ENCODE data around the gene MAP2K5. TPM values are rescaled to one million over a fixed set of nuclear protein-coding genes. Genes with fewer than 3 reads are reported as not detected.
A peak's percentile ranks its signal among the peaks of the same experiment; 100 is the strongest.

Gene MAP2K5
- total and polyA plus RNA-seq, 9 of the 15 experiments (the other 6 are each of a cell fraction or from before 2014, with no cell fraction given) = 0.41 to 16.5 (median 7.5) TPM

DNA sequence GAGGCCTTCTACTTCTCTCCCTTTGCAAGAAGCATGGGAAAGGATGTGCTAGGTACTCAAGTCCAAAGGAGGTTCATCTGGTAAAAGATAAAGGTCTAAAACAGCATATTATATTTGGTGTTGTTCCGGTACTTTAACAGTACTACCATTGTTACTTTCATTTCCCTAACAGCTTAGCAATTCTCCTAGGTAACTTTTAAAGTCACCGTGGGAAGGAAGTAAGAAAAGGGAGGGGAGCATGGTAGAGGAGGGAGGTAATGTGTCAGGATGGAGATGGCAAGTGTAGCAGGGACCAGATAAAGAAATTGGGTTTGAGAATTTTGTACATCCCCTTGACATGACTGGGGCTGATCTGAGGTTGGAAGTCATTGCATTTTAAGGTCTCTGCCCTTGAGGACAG, 193.4 kb downstream of the MAP2K5 start (continued):
- no peak for TF ChIP-seq ARID4B (CRISPR knock-in tag; IDR thresholded peaks at IDR 0.05)

GRCh38 chr15:67736810-67737209, 194.3 kb downstream of the MAP2K5 start:
- Histone ChIP-seq H3K27ac (ENCODE audit: extremely low read depth, low read depth, low read length) (no peak overlapping the region), H3K9me3 (replicated peaks; ENCODE audit: control insufficient read depth, insufficient read depth, low read depth, low read length) (no peaks in the 10 kb centered on the region), H4K20me1 (replicated peaks; ENCODE audit: control insufficient read depth, insufficient read depth, low read length) (no peaks in the 10 kb centered on the region), H3K79me2 (ENCODE audit: control insufficient read depth, insufficient read depth, low read length) (no peaks in the 10 kb centered on the region), H2AFZ (ENCODE audit: low read depth, low read length) (no peak overlapping the region), H3K4me3 (no peak overlapping the region), H3K9ac (ENCODE audit: insufficient read depth in 1 of 2, low read depth in 2 of 2, low read length in 2 of 2) (no peak overlapping the region), H3K9me1 (ENCODE audit: control insufficient read depth, insufficient read depth, low read length) (no peaks in the 10 kb centered on the region), H3K36me3 (ENCODE audit: control insufficient read depth, insufficient read depth, low read length) (no peaks in the 10 kb centered on the region), H3K4me2 (ENCODE audit: insufficient read depth, low read length) (no peak overlapping the region), H3K4me1 (replicated peaks in 1 of 2; ENCODE audit: control insufficient read depth in 2 of 2, insufficient read depth in 2 of 2, low read length in 2 of 2) (no peaks in the 10 kb centered on the region), H3K27me3 (ENCODE audit: control insufficient read depth in 2 of 2, insufficient read depth in 2 of 2, low read length in 2 of 2) (no peaks in the 10 kb centered on the region)
- intact Hi-C loops (cut with micrococcal nuclease) (loop anchor here (10.0 kb wide), 1 partner anchor 282 kb away; no protein-coding TSS in a partner anchor), in situ Hi-C loops (cut with MboI) (no loop called here)
- POLR2A ChIA-PET = interaction anchor here (0.6 kb wide), 1 partner anchor 49 kb away, joined by 3 read pairs; no protein-coding TSS in a partner anchor
- peak; percentile 48 for ATAC-seq
- FAIRE-seq = no peak
- 35% methylated on average over 2 of the region's 2 CpGs for WGBS (ENCODE audit: insufficient coverage, low coverage, missing lambda C conversion rate)
- DNase-seq (ENCODE audit: extremely low read depth in 1 of 4, low spot score in 3 of 4) = peak in 1 of 4 experiments; percentile 12
- CTCF ChIA-PET (ENCODE audit: low intra/inter-chr PET ratio) = no interaction called here
- BruUV-seq (replicated peaks) = no TSS peak
- TF ChIP-seq, protein P1, sequence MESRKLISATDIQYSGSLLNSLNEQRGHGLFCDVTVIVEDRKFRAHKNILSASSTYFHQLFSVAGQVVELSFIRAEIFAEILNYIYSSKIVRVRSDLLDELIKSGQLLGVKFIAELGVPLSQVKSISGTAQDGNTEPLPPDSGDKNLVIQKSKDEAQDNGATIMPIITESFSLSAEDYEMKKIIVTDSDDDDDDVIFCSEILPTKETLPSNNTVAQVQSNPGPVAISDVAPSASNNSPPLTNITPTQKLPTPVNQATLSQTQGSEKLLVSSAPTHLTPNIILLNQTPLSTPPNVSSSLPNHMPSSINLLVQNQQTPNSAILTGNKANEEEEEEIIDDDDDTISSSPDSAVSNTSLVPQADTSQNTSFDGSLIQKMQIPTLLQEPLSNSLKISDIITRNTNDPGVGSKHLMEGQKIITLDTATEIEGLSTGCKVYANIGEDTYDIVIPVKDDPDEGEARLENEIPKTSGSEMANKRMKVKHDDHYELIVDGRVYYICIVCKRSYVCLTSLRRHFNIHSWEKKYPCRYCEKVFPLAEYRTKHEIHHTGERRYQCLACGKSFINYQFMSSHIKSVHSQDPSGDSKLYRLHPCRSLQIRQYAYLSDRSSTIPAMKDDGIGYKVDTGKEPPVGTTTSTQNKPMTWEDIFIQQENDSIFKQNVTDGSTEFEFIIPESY (CRISPR knock-in tag; IDR thresholded peaks at IDR 0.05) = no peak
- TF ChIP-seq ZNF76 (CRISPR knock-in tag; IDR thresholded peaks at IDR 0.05; ENCODE audit: borderline replicate concordance) = no peak
- TF ChIP-seq, protein P2, sequence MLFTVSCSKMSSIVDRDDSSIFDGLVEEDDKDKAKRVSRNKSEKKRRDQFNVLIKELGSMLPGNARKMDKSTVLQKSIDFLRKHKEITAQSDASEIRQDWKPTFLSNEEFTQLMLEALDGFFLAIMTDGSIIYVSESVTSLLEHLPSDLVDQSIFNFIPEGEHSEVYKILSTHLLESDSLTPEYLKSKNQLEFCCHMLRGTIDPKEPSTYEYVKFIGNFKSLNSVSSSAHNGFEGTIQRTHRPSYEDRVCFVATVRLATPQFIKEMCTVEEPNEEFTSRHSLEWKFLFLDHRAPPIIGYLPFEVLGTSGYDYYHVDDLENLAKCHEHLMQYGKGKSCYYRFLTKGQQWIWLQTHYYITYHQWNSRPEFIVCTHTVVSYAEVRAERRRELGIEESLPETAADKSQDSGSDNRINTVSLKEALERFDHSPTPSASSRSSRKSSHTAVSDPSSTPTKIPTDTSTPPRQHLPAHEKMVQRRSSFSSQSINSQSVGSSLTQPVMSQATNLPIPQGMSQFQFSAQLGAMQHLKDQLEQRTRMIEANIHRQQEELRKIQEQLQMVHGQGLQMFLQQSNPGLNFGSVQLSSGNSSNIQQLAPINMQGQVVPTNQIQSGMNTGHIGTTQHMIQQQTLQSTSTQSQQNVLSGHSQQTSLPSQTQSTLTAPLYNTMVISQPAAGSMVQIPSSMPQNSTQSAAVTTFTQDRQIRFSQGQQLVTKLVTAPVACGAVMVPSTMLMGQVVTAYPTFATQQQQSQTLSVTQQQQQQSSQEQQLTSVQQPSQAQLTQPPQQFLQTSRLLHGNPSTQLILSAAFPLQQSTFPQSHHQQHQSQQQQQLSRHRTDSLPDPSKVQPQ (CRISPR knock-in tag; IDR thresholded peaks at IDR 0.05; ENCODE audit: borderline replicate concordance) = no peak
- no peak for TF ChIP-seq XRCC4 (IDR thresholded peaks at IDR 0.05; ENCODE audit: extremely low read depth, insufficient read depth, insufficient read length)
- TF ChIP-seq, protein P3, sequence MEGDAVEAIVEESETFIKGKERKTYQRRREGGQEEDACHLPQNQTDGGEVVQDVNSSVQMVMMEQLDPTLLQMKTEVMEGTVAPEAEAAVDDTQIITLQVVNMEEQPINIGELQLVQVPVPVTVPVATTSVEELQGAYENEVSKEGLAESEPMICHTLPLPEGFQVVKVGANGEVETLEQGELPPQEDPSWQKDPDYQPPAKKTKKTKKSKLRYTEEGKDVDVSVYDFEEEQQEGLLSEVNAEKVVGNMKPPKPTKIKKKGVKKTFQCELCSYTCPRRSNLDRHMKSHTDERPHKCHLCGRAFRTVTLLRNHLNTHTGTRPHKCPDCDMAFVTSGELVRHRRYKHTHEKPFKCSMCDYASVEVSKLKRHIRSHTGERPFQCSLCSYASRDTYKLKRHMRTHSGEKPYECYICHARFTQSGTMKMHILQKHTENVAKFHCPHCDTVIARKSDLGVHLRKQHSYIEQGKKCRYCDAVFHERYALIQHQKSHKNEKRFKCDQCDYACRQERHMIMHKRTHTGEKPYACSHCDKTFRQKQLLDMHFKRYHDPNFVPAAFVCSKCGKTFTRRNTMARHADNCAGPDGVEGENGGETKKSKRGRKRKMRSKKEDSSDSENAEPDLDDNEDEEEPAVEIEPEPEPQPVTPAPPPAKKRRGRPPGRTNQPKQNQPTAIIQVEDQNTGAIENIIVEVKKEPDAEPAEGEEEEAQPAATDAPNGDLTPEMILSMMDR (IDR thresholded peaks at IDR 0.05 in 2 of 3, conservative IDR thresholded peaks at IDR 0.05 in 1 of 3; ENCODE audit: insufficient read depth in 2 of 3, low read depth in 1 of 3, low read length in 3 of 3) = 0 out of 6 replicates have a peak, but pooled peaks of 1 of the 3 experiments have one; percentile 24
- no peak for TF ChIP-seq IRF1 (CRISPR knock-in tag; IDR thresholded peaks at IDR 0.05; ENCODE audit: borderline replicate concordance)
